ENCODE results near the gene TRIP13.

GRCh38 chr5:891117-891836, 1.4 kb upstream of the TRIP13 start:
- no peak for TF ChIP-seq CTCF (IDR thresholded peaks at IDR 0.05)
- TF ChIP-seq EP300 (IDR thresholded peaks at IDR 0.05), result no peak
